Tibial artery (tissue), 4 donors: Measurements from ENCODE around the gene RAB39B.
"Not testable (repeated sequence)": the region's sequence is repeated elsewhere in the genome, so short reads cannot be mapped to it uniquely, and the experiment has no call there.

Source experiments
- DNase-seq, 2 donors: peaks; one replicate each; pipeline ENCODE4 v3.0.0-alpha.2; 2019
- H3K27ac ChIP-seq, 2 donors: fragments of 200-600 bp; sonication (generic) in 1 of 2; 1 replicate in 1 of 2; 2 replicates in 1 of 2; pipeline ENCODE4 v1.5.1; 2018 to 2019; ENCODE audit warnings: mild to moderate bottlenecking in 1 of 2
- H3K27me3 ChIP-seq, 2 donors: fragments of 200-600 bp; sonication (generic) in 1 of 2; one replicate each; pipeline versions ENCODE4 v1.5.1 to v1.6.0; 2016 to 2019
- H3K36me3 ChIP-seq, 3 donors: fragments of 200-600 bp; sonication (generic) in 2 of 3; one replicate each; pipeline ENCODE4 v1.5.1; 2016 to 2019; ENCODE audit warnings: mild to moderate bottlenecking in 2 of 3
- H3K4me1 ChIP-seq, 4 donors: fragments of 200-600 bp; sonication (generic) in 2 of 4; 1 replicate in 3 of 4; 2 replicates in 1 of 4; pipeline ENCODE4 v1.5.1; 2016 to 2019
- H3K4me3 ChIP-seq, 2 donors: fragments of 200-600 bp; sonication (generic) in 1 of 2; 1 replicate in 1 of 2; 2 replicates in 1 of 2; pipeline ENCODE4 v1.5.1; 2018 to 2019; ENCODE audit warnings: mild to moderate bottlenecking in 2 of 2
- H3K9me3 ChIP-seq, 3 donors: fragments of 200-600 bp; sonication (generic) in 1 of 3; one replicate each; pipeline ENCODE4 v1.5.1; 2016 to 2019
- intact Hi-C: fragments of 100-400 bp; cut with DNase I; formaldehyde crosslinking; loops from one replicate; pipeline ENCODE4 v1.15.0; 2023; ENCODE audit warnings: low total_unique reads
- TF ChIP-seq, protein P1 (sequence below), 2 experiments: fragments of 200-600 bp in 1 of 2; fragments of 450-650 bp in 1 of 2; IDR thresholded peaks; one replicate each; pipeline ENCODE4 v1.5.1; 2017 to 2019; ENCODE audit warnings: antibody characterized with exemption in 2 of 2, mild to moderate bottlenecking in 1 of 2, moderate library complexity in 1 of 2

Gene RAB39B, protein sequence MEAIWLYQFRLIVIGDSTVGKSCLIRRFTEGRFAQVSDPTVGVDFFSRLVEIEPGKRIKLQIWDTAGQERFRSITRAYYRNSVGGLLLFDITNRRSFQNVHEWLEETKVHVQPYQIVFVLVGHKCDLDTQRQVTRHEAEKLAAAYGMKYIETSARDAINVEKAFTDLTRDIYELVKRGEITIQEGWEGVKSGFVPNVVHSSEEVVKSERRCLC

DNA sequence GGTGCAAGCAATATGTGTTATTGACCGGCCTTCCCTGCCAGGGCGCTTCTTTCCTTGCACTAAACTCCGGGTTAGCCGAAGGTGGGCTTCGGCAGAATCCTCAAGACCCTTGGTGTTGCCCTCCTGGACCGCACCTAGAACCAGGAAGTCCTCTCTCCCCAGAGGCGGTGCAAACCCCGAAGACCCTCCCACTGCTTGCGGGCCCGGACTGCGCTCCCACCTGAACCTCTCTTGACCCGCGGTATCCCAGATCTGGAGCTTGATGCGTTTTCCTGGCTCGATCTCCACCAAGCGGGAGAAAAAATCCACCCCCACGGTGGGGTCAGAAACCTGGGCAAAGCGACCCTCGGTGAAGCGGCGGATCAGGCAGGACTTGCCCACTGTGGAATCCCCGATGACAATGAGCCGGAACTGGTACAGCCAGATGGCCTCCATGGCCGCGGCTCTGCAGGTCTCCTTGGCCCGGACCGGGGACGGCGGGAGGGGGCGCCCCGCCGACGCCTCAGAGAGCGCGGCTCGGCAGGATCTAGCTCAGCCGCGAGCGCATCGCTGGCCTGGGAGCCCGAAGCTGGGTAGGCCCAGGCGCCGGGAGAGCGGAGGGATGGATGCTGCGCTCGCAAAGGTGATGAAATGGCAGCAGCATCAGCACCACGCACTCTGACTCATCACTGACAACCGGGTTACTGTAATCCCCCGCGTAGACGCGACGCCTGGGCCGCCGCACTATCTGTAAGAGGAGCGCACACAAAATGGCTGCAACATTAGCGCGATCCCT is at the start of gene RAB39B:
Gene RAB39B, minus strand, starts transcription at position 638 of the 775 bp plus-strand sequence. Its CDS starts 203 bp downstream, at position 435.
- peak within 1 kb of the TSS; percentile 36 to 42 for H3K4me3 ChIP-seq
- TF ChIP-seq, protein P1, sequence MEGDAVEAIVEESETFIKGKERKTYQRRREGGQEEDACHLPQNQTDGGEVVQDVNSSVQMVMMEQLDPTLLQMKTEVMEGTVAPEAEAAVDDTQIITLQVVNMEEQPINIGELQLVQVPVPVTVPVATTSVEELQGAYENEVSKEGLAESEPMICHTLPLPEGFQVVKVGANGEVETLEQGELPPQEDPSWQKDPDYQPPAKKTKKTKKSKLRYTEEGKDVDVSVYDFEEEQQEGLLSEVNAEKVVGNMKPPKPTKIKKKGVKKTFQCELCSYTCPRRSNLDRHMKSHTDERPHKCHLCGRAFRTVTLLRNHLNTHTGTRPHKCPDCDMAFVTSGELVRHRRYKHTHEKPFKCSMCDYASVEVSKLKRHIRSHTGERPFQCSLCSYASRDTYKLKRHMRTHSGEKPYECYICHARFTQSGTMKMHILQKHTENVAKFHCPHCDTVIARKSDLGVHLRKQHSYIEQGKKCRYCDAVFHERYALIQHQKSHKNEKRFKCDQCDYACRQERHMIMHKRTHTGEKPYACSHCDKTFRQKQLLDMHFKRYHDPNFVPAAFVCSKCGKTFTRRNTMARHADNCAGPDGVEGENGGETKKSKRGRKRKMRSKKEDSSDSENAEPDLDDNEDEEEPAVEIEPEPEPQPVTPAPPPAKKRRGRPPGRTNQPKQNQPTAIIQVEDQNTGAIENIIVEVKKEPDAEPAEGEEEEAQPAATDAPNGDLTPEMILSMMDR (IDR thresholded peaks at IDR 0.05), result no peak
- peak; percentile 24 to 43 for DNase-seq
- H3K9me3 ChIP-seq, result no peaks in the 10 kb centered on the region
- H3K4me1 ChIP-seq, result peaks cover 0 to 4% (median 0%) of the 10 kb centered on the region in 4 donors
- intact Hi-C loops, result no loop called here
- H3K36me3 ChIP-seq, result no peaks in the 10 kb centered on the region
- H3K27ac ChIP-seq, result no peak within 1 kb of the TSS
- no peaks in the 10 kb centered on the region for H3K27me3 ChIP-seq

DNA sequence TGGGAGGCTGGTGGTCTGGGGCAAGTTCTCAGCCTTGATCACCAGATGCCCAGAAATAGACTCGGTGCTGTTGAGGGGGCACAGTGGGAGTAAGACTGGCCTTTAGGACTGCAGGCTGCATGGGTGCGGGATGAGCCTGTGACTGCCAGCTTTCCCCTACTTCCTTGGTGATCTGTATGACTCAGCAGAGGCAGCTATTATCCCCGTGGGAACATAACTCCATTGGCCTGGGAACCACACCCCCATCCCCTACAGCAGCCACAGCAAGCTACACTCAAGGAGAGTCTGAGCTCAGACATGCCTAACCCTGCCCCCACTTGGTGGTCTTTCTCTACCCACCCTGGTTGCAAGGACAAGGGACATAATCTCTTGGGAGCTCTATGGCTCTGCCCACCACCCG is 49.5 kb upstream of the RAB39B start:
- TF ChIP-seq, protein P1 (IDR thresholded peaks at IDR 0.05), result no peak
- H3K9me3 ChIP-seq, result peaks cover 0 to 5% (median 0%) of the 10 kb centered on the region in 3 donors
- no peaks in the 10 kb centered on the region for H3K27me3 ChIP-seq
- intact Hi-C loops, result no loop called here
- H3K4me1 ChIP-seq, result no peaks in the 10 kb centered on the region
- H3K27ac ChIP-seq, result no peak overlapping the region
- DNase-seq, result no peak
- no peaks in the 10 kb centered on the region for H3K36me3 ChIP-seq
- no peak overlapping the region for H3K4me3 ChIP-seq

DNA sequence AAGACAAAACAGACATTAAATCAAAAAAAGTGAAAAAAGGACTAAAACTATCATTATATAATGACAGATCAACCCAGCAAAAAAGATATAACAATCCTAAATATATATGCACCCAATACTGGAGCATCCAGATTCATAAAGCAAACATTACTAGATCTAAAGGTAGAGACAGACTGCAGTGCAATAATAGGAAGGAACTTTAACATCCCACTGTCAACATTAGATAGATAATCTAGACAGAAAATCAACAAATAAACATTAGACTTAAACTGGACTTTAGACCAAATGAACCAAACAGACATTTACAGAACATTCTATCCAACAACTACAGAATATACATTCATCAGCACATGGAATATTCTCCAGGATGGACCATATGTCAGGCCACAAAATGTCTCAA is 29.5 kb upstream of the RAB39B start:
- Histone ChIP-seq H3K4me3 (no peak overlapping the region), H3K4me1 (no peaks in the 10 kb centered on the region), H3K36me3 (no peaks in the 10 kb centered on the region), H3K9me3 (no peaks in the 10 kb centered on the region), H3K27ac (no peak overlapping the region), H3K27me3 (no peaks in the 10 kb centered on the region)
- no peak for DNase-seq
- TF ChIP-seq, protein P1 (IDR thresholded peaks at IDR 0.05), result no peak
- intact Hi-C loops, result no loop called here

DNA sequence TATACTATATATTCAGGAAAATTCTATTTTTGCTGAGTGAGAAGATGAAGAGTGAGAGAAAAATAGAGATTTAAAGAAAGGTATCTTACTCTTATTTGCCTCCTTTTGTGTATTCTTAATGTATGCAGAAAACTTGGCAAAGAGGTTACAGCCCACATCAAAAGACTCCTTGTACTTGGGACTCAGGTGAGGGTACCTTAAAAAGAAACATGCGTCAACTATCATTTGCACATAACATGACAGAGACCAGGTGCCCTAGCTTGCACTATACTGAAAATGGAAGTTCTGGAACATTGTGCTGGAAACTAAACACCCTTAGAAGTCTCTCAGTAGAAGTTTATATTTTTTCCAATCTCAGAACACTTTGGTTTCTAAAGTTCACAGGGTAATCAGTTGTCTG is 15.6 kb upstream of the RAB39B start:
- intact Hi-C loops, result no loop called here
- no peak overlapping the region for H3K4me3 ChIP-seq
- TF ChIP-seq, protein P1 (IDR thresholded peaks at IDR 0.05), result no peak

DNA sequence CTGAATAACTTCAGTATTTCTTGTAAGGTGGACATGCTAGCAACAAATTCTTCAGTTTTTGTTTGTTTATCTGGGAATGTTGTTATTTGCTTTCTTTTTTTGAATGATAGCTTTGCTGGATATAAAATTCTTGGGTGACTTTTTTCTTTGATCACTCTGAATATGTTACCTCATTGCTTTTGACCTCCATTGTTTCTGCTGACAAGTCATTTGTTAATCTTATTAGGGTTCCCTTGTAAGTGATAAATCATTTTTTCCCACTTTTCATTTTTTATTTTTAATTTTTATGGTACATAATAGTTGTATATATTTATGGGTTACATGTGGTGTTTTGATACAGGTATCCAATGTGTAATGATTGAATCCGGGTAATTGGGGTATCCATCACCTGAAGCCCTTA is 6.7 kb upstream of the RAB39B start:
- Histone ChIP-seq H3K4me1 (no peaks in the 10 kb centered on the region), H3K36me3 (no peaks in the 10 kb centered on the region), H3K4me3 (no peak overlapping the region), H3K9me3 (peaks cover 0 to 6% (median 4%) of the 10 kb centered on the region in 3 donors), H3K27me3 (no peaks in the 10 kb centered on the region), H3K27ac (no peak overlapping the region)
- DNase-seq, result no peak
- intact Hi-C loops, result no loop called here
- TF ChIP-seq, protein P1 (IDR thresholded peaks at IDR 0.05), result no peak

More for the DNA sequence above, 15.6 kb upstream of the RAB39B start:
- no peaks in the 10 kb centered on the region for H3K27me3 ChIP-seq
- DNase-seq, result no peak
- no peaks in the 10 kb centered on the region for H3K9me3 ChIP-seq
- peaks cover 0 to 6% (median 0%) of the 10 kb centered on the region in 3 donors for H3K36me3 ChIP-seq
- no peak overlapping the region for H3K27ac ChIP-seq
- no peaks in the 10 kb centered on the region for H3K4me1 ChIP-seq

DNA sequence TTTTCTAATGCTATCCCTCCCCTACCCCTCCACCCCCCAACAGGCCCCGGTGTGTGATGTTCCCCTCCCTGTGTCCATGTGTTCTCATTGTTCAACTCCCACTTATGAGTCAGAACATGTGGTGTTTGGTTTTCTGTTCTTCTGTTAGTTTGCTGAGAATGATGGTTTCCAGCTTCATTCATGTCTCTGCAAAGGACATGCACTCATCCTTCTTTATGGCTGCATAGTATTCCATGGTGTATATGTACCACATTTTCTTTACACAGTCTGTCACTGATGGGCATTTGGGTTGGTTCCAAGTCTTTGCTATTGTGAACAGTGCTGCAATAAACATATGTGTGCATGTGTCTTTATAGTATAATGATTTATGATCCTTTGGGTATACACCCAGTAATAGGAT is 3.7 kb upstream of the RAB39B start:
- DNase-seq, H3K36me3 ChIP-seq, H3K4me3 ChIP-seq, H3K9me3 ChIP-seq, H3K27ac ChIP-seq, H3K27me3 ChIP-seq, intact Hi-C loops, H3K4me1 ChIP-seq: not testable (repeated sequence)
